ENCODE data around the gene ERAL1.
"Not testable (repeated sequence)": the region's sequence is repeated elsewhere in the genome, so short reads cannot be mapped to it uniquely, and the experiment has no call there.

The ERAL1 gene

GRCh38 chr17:28903546-28903841 lies 48.7 kb downstream of the ERAL1 start:
- not testable (repeated sequence) for H3K18ac ChIP-seq (ENCODE audit: low read length); H2BK5ac ChIP-seq (ENCODE audit: low read length); H3K4ac ChIP-seq (ENCODE audit: low read depth, low read length); H2BK120ac ChIP-seq (ENCODE audit: low read depth, low read length); H2BK15ac ChIP-seq (replicated peaks; ENCODE audit: low read depth); H3K4me3 ChIP-seq (ENCODE audit: low read length); H3K23ac ChIP-seq (ENCODE audit: low read length); H3K9ac ChIP-seq (ENCODE audit: low read length); H3K79me2 ChIP-seq (ENCODE audit: control insufficient read depth, insufficient read depth, low read length); H3K27me3 ChIP-seq (ENCODE audit: insufficient read depth, low read length, poor library complexity); H4K8ac ChIP-seq (ENCODE audit: low read depth, low read length); H3K56ac ChIP-seq (ENCODE audit: low read length); H3K27ac ChIP-seq (ENCODE audit: low read depth, low read length); H3K4me1 ChIP-seq (ENCODE audit: control insufficient read depth, low read depth, low read length); H4K5ac ChIP-seq (ENCODE audit: low read length); H2AK5ac ChIP-seq (ENCODE audit: low read length); H3K79me1 ChIP-seq (ENCODE audit: low read length); DNase-seq
- no CpG with 5 or more reads among the region's 5 CpGs for WGBS (ENCODE audit: extremely low coverage, insufficient coverage, low lambda C conversion rate)
- Histone ChIP-seq H3K4me2 (ENCODE audit: low read length) (peak overlapping the region; percentile 8), H3K36me3 (ENCODE audit: control insufficient read depth, insufficient read depth, low read length) (peaks cover 14% of the 10 kb centered on the region)

DNA sequence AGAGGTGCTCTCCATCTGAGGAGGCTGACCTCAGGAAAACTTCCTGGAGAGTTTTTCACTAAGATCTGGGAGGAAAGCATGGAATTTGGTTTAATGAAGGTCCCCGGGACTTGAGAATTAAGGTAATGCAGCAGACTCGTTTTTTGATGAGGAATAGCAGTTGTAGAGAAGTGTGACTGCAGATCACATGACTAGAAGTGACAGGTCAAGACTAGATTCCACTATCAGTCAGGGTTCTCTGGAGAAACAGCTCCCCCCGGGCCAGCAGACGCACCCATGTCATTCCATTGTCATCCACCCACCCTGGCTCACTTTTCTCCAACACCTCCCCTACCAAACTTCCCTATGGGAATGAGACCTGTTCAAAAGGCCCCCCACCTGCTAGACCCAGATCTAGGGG lies 50.0 kb downstream of the ERAL1 start:
- Histone ChIP-seq H3K27me3 (ENCODE audit: insufficient read depth, low read length, poor library complexity) (no peaks in the 10 kb centered on the region), H2AK5ac (ENCODE audit: low read length) (no peak overlapping the region), H4K8ac (ENCODE audit: low read depth, low read length) (no peak overlapping the region), H3K23ac (ENCODE audit: low read length) (no peak overlapping the region), H4K5ac (ENCODE audit: low read length) (no peak overlapping the region), H3K9ac (ENCODE audit: low read length) (no peak overlapping the region), H3K79me1 (ENCODE audit: low read length) (no peaks in the 10 kb centered on the region), H3K56ac (ENCODE audit: low read length) (no peak overlapping the region), H3K36me3 (ENCODE audit: control insufficient read depth, insufficient read depth, low read length) (peaks cover 20% of the 10 kb centered on the region), H3K4me2 (ENCODE audit: low read length) (no peak overlapping the region), H3K18ac (ENCODE audit: low read length) (no peak overlapping the region), H3K27ac (ENCODE audit: low read depth, low read length) (no peak overlapping the region), H2BK5ac (ENCODE audit: low read length) (no peak overlapping the region), H3K4ac (ENCODE audit: low read depth, low read length) (no peak overlapping the region), H3K4me1 (ENCODE audit: control insufficient read depth, low read depth, low read length) (peaks cover 3% of the 10 kb centered on the region), H2BK15ac (replicated peaks; ENCODE audit: low read depth) (no peak overlapping the region), H2BK120ac (ENCODE audit: low read depth, low read length) (no peak overlapping the region), H3K4me3 (ENCODE audit: low read length) (no peak overlapping the region), H3K79me2 (ENCODE audit: control insufficient read depth, insufficient read depth, low read length) (no peaks in the 10 kb centered on the region)
- no CpG with 5 or more reads among the region's 4 CpGs for WGBS (ENCODE audit: extremely low coverage, insufficient coverage, low lambda C conversion rate)
- no peak for DNase-seq

DNA sequence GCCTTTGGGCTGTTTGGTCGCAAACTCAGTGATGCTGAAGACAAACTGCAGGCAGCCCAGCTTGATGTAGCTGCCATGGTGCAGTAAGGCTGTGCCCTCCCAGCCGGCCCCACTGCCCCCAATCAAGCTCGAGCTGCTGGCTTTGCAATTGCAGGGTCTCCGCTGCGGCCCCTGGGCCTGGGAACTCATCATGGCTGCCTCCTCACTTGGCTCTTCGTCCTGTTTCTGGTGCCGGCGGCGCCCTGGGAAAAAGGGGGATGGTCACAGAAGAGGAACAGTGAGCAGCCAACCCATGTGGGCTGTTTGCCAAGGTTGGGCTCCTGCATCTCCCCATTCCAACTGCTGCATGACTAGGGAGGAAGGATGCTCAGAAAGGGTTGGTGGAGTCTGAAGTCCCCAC lies 51.5 kb downstream of the ERAL1 start:
- H3K56ac ChIP-seq (ENCODE audit: low read length), result no peak overlapping the region
- no peak for DNase-seq
- H3K36me3 ChIP-seq (ENCODE audit: control insufficient read depth, insufficient read depth, low read length), result peaks cover 32% of the 10 kb centered on the region
- no peak overlapping the region for H4K8ac ChIP-seq (ENCODE audit: low read depth, low read length)
- no peak overlapping the region for H2BK120ac ChIP-seq (ENCODE audit: low read depth, low read length)
- no peak overlapping the region for H3K4me2 ChIP-seq (ENCODE audit: low read length)
- no peak overlapping the region for H3K27ac ChIP-seq (ENCODE audit: low read depth, low read length)
- peaks cover 3% of the 10 kb centered on the region for H3K4me1 ChIP-seq (ENCODE audit: control insufficient read depth, low read depth, low read length)
- no peaks in the 10 kb centered on the region for H3K27me3 ChIP-seq (ENCODE audit: insufficient read depth, low read length, poor library complexity)
- H3K9ac ChIP-seq (ENCODE audit: low read length), result no peak overlapping the region
- H3K79me1 ChIP-seq (ENCODE audit: low read length), result no peaks in the 10 kb centered on the region
- no peak overlapping the region for H2BK5ac ChIP-seq (ENCODE audit: low read length)
- H4K5ac ChIP-seq (ENCODE audit: low read length), result no peak overlapping the region
- H3K18ac ChIP-seq (ENCODE audit: low read length), result no peak overlapping the region
- WGBS (ENCODE audit: extremely low coverage, insufficient coverage, low lambda C conversion rate), result no CpG with 5 or more reads among the region's 9 CpGs
- no peak overlapping the region for H2AK5ac ChIP-seq (ENCODE audit: low read length)
- H3K23ac ChIP-seq (ENCODE audit: low read length), result no peak overlapping the region
- H2BK15ac ChIP-seq (replicated peaks; ENCODE audit: low read depth), result no peak overlapping the region
- no peak overlapping the region for H3K4ac ChIP-seq (ENCODE audit: low read depth, low read length)
- H3K4me3 ChIP-seq (ENCODE audit: low read length), result no peak overlapping the region
- no peaks in the 10 kb centered on the region for H3K79me2 ChIP-seq (ENCODE audit: control insufficient read depth, insufficient read depth, low read length)

- no peak overlapping the region for H2BK15ac ChIP-seq (replicated peaks; ENCODE audit: low read depth)
- no peak for DNase-seq
- no peak overlapping the region for H3K4me2 ChIP-seq (ENCODE audit: low read length)
- H3K27me3 ChIP-seq (ENCODE audit: insufficient read depth, low read length, poor library complexity), result no peaks in the 10 kb centered on the region
- no peak overlapping the region for H3K18ac ChIP-seq (ENCODE audit: low read length)
- peaks cover 35% of the 10 kb centered on the region for H3K36me3 ChIP-seq (ENCODE audit: control insufficient read depth, insufficient read depth, low read length)
- no peak overlapping the region for H4K8ac ChIP-seq (ENCODE audit: low read depth, low read length)
- no peak overlapping the region for H3K4ac ChIP-seq (ENCODE audit: low read depth, low read length)
- H3K4me1 ChIP-seq (ENCODE audit: control insufficient read depth, low read depth, low read length), result peaks cover under 1% of the 10 kb centered on the region
- no peak overlapping the region for H2AK5ac ChIP-seq (ENCODE audit: low read length)
- H3K9ac ChIP-seq (ENCODE audit: low read length), result no peak overlapping the region
- H3K4me3 ChIP-seq (ENCODE audit: low read length), result no peak overlapping the region
- H4K5ac ChIP-seq (ENCODE audit: low read length), result no peak overlapping the region
- no peak overlapping the region for H3K23ac ChIP-seq (ENCODE audit: low read length)
- H2BK5ac ChIP-seq (ENCODE audit: low read length), result no peak overlapping the region
- H3K56ac ChIP-seq (ENCODE audit: low read length), result no peak overlapping the region
- H2BK120ac ChIP-seq (ENCODE audit: low read depth, low read length), result no peak overlapping the region
- no peaks in the 10 kb centered on the region for H3K79me1 ChIP-seq (ENCODE audit: low read length)
- H3K79me2 ChIP-seq (ENCODE audit: control insufficient read depth, insufficient read depth, low read length), result no peaks in the 10 kb centered on the region
- no CpG with 5 or more reads among the region's 7 CpGs for WGBS (ENCODE audit: extremely low coverage, insufficient coverage, low lambda C conversion rate)
- no peak overlapping the region for H3K27ac ChIP-seq (ENCODE audit: low read depth, low read length)
Measured at GRCh38 chr17:28906706-28907438, 52.1 kb downstream of the ERAL1 start.

DNA sequence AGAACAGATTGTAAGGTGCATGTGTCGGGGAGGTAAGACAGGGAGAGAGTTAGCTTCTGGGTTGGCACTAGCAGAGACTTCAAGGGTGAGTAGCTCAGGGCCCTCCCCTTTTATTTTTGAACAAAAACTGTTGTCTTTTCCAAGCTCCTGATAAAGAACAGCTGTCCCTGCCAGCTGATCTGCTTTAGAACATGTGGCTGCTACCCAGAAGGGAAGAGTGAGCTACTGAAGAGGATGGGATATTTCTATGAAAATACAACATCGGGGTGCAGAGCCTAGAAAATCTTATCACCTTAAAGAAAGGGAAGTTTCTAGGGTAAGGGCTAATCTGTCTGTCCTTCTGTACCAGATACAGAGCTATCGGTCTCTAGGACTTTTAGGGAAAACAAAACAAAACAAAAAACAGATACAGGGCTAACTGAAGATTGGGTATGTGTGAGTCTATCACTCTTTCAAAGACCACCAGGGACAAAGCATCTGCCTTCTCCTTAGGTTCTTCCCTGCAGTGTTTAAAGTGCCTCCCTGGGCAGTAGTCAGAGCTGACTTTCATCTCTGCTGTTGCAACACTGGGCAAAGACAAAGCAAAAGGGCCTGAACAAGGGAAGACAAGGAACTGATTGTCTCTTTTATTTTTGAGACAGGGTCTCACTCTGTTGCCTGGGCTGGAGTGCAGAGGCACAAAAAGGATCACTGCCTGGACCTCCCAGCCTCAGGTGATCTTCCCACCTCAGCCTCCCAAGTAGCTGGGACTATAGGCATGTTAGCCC lies 53.1 kb downstream of the ERAL1 start:
- H3K36me3 ChIP-seq (ENCODE audit: control insufficient read depth, insufficient read depth, low read length), result peaks cover 39% of the 10 kb centered on the region
- no peak overlapping the region for H3K27ac ChIP-seq (ENCODE audit: low read depth, low read length)
- no peaks in the 10 kb centered on the region for H3K79me2 ChIP-seq (ENCODE audit: control insufficient read depth, insufficient read depth, low read length)
- no peak for DNase-seq
- no peaks in the 10 kb centered on the region for H3K4me1 ChIP-seq (ENCODE audit: control insufficient read depth, low read depth, low read length)
- H4K8ac ChIP-seq (ENCODE audit: low read depth, low read length), result no peak overlapping the region
- H2BK15ac ChIP-seq (replicated peaks; ENCODE audit: low read depth), result no peak overlapping the region
- H2BK5ac ChIP-seq (ENCODE audit: low read length), result no peak overlapping the region
- no peak overlapping the region for H3K23ac ChIP-seq (ENCODE audit: low read length)
- H3K4me3 ChIP-seq (ENCODE audit: low read length), result no peak overlapping the region
- no peak overlapping the region for H3K4me2 ChIP-seq (ENCODE audit: low read length)
- WGBS (ENCODE audit: extremely low coverage, insufficient coverage, low lambda C conversion rate), result no CpG with 5 or more reads among the region's 3 CpGs
- H3K18ac ChIP-seq (ENCODE audit: low read length), result no peak overlapping the region
- no peaks in the 10 kb centered on the region for H3K79me1 ChIP-seq (ENCODE audit: low read length)
- H2BK120ac ChIP-seq (ENCODE audit: low read depth, low read length), result no peak overlapping the region
- no peaks in the 10 kb centered on the region for H3K27me3 ChIP-seq (ENCODE audit: insufficient read depth, low read length, poor library complexity)
- no peak overlapping the region for H3K9ac ChIP-seq (ENCODE audit: low read length)
- no peak overlapping the region for H2AK5ac ChIP-seq (ENCODE audit: low read length)
- H3K4ac ChIP-seq (ENCODE audit: low read depth, low read length), result no peak overlapping the region
- no peak overlapping the region for H4K5ac ChIP-seq (ENCODE audit: low read length)
- H3K56ac ChIP-seq (ENCODE audit: low read length), result no peak overlapping the region

Measured in mesendoderm (in vitro differentiated cells).